Central memory CD8-positive, alpha-beta T cell (primary cell): ENCODE results near the gene SLC6A6.

Experiments
- ATAC-seq: fragments of 150-1000 bp; cut with Tn5 transposase; replicated peaks from 2 replicates; pipeline ENCODE4 v1.10.0; 2022; ENCODE audit warnings: mild to moderate bottlenecking, moderate FRiP score, moderate number of reproducible peaks; ENCODE audit not compliant: poor library complexity, severe bottlenecking; ENCODE audit errors: extremely low read depth
- DNase-seq, 2 donors: peaks; one replicate each; pipeline ENCODE4 v3.0.0; 2021; ENCODE audit warnings: low spot score in 2 of 2
- H3K27ac Mint-ChIP-seq: one replicate; pipeline ENCODE4 v1.8.0; 2022; ENCODE audit warnings: low read depth, mild to moderate bottlenecking, moderate library complexity, mixed read lengths
- H3K27me3 Mint-ChIP-seq: one replicate; pipeline ENCODE4 v1.8.0; 2022; ENCODE audit warnings: mixed read lengths
- H3K36me3 Mint-ChIP-seq: one replicate; pipeline ENCODE4 v1.8.0; 2022; ENCODE audit warnings: mild to moderate bottlenecking, moderate library complexity, mixed read lengths; ENCODE audit not compliant: insufficient read depth
- H3K4me1 Mint-ChIP-seq: one replicate; pipeline ENCODE4 v1.8.0; 2022; ENCODE audit warnings: mixed read lengths
- H3K4me3 Mint-ChIP-seq: one replicate; pipeline ENCODE4 v1.8.0; 2022; ENCODE audit warnings: mild to moderate bottlenecking, moderate library complexity, mixed read lengths
- H3K9me3 Mint-ChIP-seq: one replicate; pipeline ENCODE4 v1.8.0; 2022; ENCODE audit warnings: mixed read lengths

SLC6A6 gene

GRCh38 chr3:14478956-14479550, 76.6 kb downstream of the SLC6A6 start:
- Mint-ChIP-seq H3K4me3 (no peak overlapping the region), H3K36me3 (peaks cover 20% of the 10 kb centered on the region), H3K27ac (peak overlapping the region; percentile 59), H3K27me3 (no peaks in the 10 kb centered on the region), H3K9me3 (no peaks in the 10 kb centered on the region), H3K4me1 (no peaks in the 10 kb centered on the region)
- ATAC-seq: no peak
- no peak for DNase-seq

GRCh38 chr3:14479591-14479990, 77.2 kb downstream of the SLC6A6 start:
- ATAC-seq (no peak), DNase-seq (no peak)
- no peaks in the 10 kb centered on the region for H3K9me3 Mint-ChIP-seq
- H3K4me1 Mint-ChIP-seq: no peaks in the 10 kb centered on the region
- H3K4me3 Mint-ChIP-seq: no peak overlapping the region
- no peak overlapping the region for H3K27ac Mint-ChIP-seq
- no peaks in the 10 kb centered on the region for H3K27me3 Mint-ChIP-seq
- H3K36me3 Mint-ChIP-seq: peaks cover 25% of the 10 kb centered on the region

GRCh38 chr3:14480207-14481017, 78.0 kb downstream of the SLC6A6 start:
- no peaks in the 10 kb centered on the region for H3K9me3 Mint-ChIP-seq
- no peak overlapping the region for H3K4me3 Mint-ChIP-seq
- no peaks in the 10 kb centered on the region for H3K4me1 Mint-ChIP-seq
- ATAC-seq (no peak), DNase-seq (no peak)
- peaks cover 32% of the 10 kb centered on the region for H3K36me3 Mint-ChIP-seq
- no peaks in the 10 kb centered on the region for H3K27me3 Mint-ChIP-seq
- H3K27ac Mint-ChIP-seq: peak overlapping the region; percentile 76

- Mint-ChIP-seq H3K9me3 (no peaks in the 10 kb centered on the region), H3K27me3 (no peaks in the 10 kb centered on the region), H3K4me1 (no peaks in the 10 kb centered on the region), H3K27ac (peak overlapping the region; percentile 76), H3K4me3 (no peak overlapping the region), H3K36me3 (peaks cover 33% of the 10 kb centered on the region)
- DNase-seq (no peak), ATAC-seq (no peak)
These were observed 78.7 kb downstream of the SLC6A6 start for GRCh38 chr3:14481018-14481645.

GRCh38 chr3:14481646-14482036, 79.2 kb downstream of the SLC6A6 start:
- H3K4me3 Mint-ChIP-seq: no peak overlapping the region
- no peak for DNase-seq
- no peaks in the 10 kb centered on the region for H3K27me3 Mint-ChIP-seq
- peaks cover 33% of the 10 kb centered on the region for H3K36me3 Mint-ChIP-seq
- H3K4me1 Mint-ChIP-seq: no peaks in the 10 kb centered on the region
- no peak for ATAC-seq
- peak overlapping the region; percentile 66 for H3K27ac Mint-ChIP-seq
- no peaks in the 10 kb centered on the region for H3K9me3 Mint-ChIP-seq

- peak overlapping the region; percentile 66 for H3K27ac Mint-ChIP-seq
- no peak for DNase-seq
- H3K36me3 Mint-ChIP-seq: peaks cover 33% of the 10 kb centered on the region
- H3K27me3 Mint-ChIP-seq: no peaks in the 10 kb centered on the region
- no peak for ATAC-seq
- H3K4me1 Mint-ChIP-seq: no peaks in the 10 kb centered on the region
- no peaks in the 10 kb centered on the region for H3K9me3 Mint-ChIP-seq
- H3K4me3 Mint-ChIP-seq: no peak overlapping the region
These were observed 79.9 kb downstream of the SLC6A6 start for GRCh38 chr3:14482271-14482721.

- no peak overlapping the region for H3K27ac Mint-ChIP-seq
- peaks cover 37% of the 10 kb centered on the region for H3K36me3 Mint-ChIP-seq
- H3K9me3 Mint-ChIP-seq: no peaks in the 10 kb centered on the region
- H3K4me3 Mint-ChIP-seq: no peak overlapping the region
- no peaks in the 10 kb centered on the region for H3K27me3 Mint-ChIP-seq
- ATAC-seq (no peak), DNase-seq (no peak)
- H3K4me1 Mint-ChIP-seq: no peaks in the 10 kb centered on the region
These were observed 80.9 kb downstream of the SLC6A6 start for GRCh38 chr3:14483286-14483685.

GRCh38 chr3:14484741-14485140, 82.3 kb downstream of the SLC6A6 start:
- Mint-ChIP-seq H3K4me3 (no peak overlapping the region), H3K27ac (peak overlapping the region; percentile 80), H3K36me3 (peaks cover 33% of the 10 kb centered on the region), H3K27me3 (no peaks in the 10 kb centered on the region), H3K4me1 (no peaks in the 10 kb centered on the region), H3K9me3 (no peaks in the 10 kb centered on the region)
- DNase-seq (no peak), ATAC-seq (no peak)

GRCh38 chr3:14485981-14486380, 83.6 kb downstream of the SLC6A6 start:
- Mint-ChIP-seq H3K27me3 (no peaks in the 10 kb centered on the region), H3K4me1 (no peaks in the 10 kb centered on the region), H3K36me3 (peaks cover 31% of the 10 kb centered on the region), H3K9me3 (no peaks in the 10 kb centered on the region), H3K27ac (peak overlapping the region; percentile 80), H3K4me3 (no peak overlapping the region)
- no peak for DNase-seq
- no peak for ATAC-seq

- H3K27ac Mint-ChIP-seq: no peak overlapping the region
- H3K36me3 Mint-ChIP-seq: peaks cover 31% of the 10 kb centered on the region
These were observed 84.1 kb downstream of the SLC6A6 start for GRCh38 chr3:14486460-14486859.

GRCh38 chr3:14487086-14487485, 84.7 kb downstream of the SLC6A6 start:
- ATAC-seq: no peak
- no peak for DNase-seq
- H3K27me3 Mint-ChIP-seq: no peaks in the 10 kb centered on the region
- H3K4me1 Mint-ChIP-seq: no peaks in the 10 kb centered on the region
- no peak overlapping the region for H3K4me3 Mint-ChIP-seq
- no peaks in the 10 kb centered on the region for H3K9me3 Mint-ChIP-seq
- H3K27ac Mint-ChIP-seq: no peak overlapping the region
- peaks cover 31% of the 10 kb centered on the region for H3K36me3 Mint-ChIP-seq

More at GRCh38 chr3:14486460-14486859, 84.1 kb downstream of the SLC6A6 start:
- no peaks in the 10 kb centered on the region for H3K9me3 Mint-ChIP-seq
- DNase-seq (no peak), ATAC-seq (no peak)
- no peaks in the 10 kb centered on the region for H3K27me3 Mint-ChIP-seq
- no peak overlapping the region for H3K4me3 Mint-ChIP-seq
- no peaks in the 10 kb centered on the region for H3K4me1 Mint-ChIP-seq

- no peaks in the 10 kb centered on the region for H3K4me1 Mint-ChIP-seq
- no peak for ATAC-seq
- no peaks in the 10 kb centered on the region for H3K27me3 Mint-ChIP-seq
- H3K36me3 Mint-ChIP-seq: peaks cover 31% of the 10 kb centered on the region
- no peaks in the 10 kb centered on the region for H3K9me3 Mint-ChIP-seq
- DNase-seq: no peak
- H3K4me3 Mint-ChIP-seq: no peak overlapping the region
- H3K27ac Mint-ChIP-seq: no peak overlapping the region
These were observed 85.4 kb downstream of the SLC6A6 start for GRCh38 chr3:14487821-14488220.
